ENCODE results near the gene SCUBE3. TPM values are rescaled to one million over a fixed set of nuclear protein-coding genes. Genes with fewer than 3 reads are reported as not detected.

Gene SCUBE3
- total and polyA plus RNA-seq, 9 of the 15 experiments (the other 6 are each of a cell fraction or from before 2014, with no cell fraction given) = 0.01 to 0.11 TPM; not detected in 7

DNA sequence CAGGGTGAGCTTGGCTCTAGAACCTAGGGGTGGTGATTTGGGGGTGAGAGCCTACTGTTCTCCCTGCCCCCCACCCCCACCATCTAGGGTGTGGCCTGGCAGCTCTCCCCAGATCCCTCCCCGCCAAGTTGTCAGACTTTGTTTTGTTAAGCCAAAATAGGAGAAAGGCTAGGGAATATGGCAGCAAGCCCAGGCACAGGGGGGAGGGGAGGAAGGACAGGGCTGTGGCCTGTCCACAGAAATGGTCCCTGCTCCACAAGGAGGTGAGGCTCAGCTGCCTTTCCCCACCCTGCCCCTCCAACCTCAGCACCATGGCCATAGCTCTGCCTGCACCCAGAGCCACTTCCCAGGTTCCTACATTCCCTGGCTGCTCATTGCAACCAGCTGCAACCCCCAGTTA is 17.2 kb downstream of the SCUBE3 start:
- in situ Hi-C loops (cut with MboI) = no loop called here
- TF ChIP-seq NCOA4 (IDR thresholded peaks at IDR 0.05; ENCODE audit: partially characterized antibody) (no peak), ERF (CRISPR knock-in tag; IDR thresholded peaks at IDR 0.05) (no peak), MXI1 (IDR thresholded peaks at IDR 0.05; ENCODE audit: low read depth, low read length) (no peak), ZNF133 (CRISPR knock-in tag; IDR thresholded peaks at IDR 0.05) (no peak), ZNF324 (CRISPR knock-in tag; IDR thresholded peaks at IDR 0.05) (no peak)
- TF ChIP-seq, protein P1, sequence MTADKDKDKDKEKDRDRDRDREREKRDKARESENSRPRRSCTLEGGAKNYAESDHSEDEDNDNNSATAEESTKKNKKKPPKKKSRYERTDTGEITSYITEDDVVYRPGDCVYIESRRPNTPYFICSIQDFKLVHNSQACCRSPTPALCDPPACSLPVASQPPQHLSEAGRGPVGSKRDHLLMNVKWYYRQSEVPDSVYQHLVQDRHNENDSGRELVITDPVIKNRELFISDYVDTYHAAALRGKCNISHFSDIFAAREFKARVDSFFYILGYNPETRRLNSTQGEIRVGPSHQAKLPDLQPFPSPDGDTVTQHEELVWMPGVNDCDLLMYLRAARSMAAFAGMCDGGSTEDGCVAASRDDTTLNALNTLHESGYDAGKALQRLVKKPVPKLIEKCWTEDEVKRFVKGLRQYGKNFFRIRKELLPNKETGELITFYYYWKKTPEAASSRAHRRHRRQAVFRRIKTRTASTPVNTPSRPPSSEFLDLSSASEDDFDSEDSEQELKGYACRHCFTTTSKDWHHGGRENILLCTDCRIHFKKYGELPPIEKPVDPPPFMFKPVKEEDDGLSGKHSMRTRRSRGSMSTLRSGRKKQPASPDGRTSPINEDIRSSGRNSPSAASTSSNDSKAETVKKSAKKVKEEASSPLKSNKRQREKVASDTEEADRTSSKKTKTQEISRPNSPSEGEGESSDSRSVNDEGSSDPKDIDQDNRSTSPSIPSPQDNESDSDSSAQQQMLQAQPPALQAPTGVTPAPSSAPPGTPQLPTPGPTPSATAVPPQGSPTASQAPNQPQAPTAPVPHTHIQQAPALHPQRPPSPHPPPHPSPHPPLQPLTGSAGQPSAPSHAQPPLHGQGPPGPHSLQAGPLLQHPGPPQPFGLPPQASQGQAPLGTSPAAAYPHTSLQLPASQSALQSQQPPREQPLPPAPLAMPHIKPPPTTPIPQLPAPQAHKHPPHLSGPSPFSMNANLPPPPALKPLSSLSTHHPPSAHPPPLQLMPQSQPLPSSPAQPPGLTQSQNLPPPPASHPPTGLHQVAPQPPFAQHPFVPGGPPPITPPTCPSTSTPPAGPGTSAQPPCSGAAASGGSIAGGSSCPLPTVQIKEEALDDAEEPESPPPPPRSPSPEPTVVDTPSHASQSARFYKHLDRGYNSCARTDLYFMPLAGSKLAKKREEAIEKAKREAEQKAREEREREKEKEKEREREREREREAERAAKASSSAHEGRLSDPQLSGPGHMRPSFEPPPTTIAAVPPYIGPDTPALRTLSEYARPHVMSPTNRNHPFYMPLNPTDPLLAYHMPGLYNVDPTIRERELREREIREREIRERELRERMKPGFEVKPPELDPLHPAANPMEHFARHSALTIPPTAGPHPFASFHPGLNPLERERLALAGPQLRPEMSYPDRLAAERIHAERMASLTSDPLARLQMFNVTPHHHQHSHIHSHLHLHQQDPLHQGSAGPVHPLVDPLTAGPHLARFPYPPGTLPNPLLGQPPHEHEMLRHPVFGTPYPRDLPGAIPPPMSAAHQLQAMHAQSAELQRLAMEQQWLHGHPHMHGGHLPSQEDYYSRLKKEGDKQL (CRISPR knock-in tag; IDR thresholded peaks at IDR 0.05; ENCODE audit: borderline replicate concordance) = no peak
- TF ChIP-seq, protein P2, sequence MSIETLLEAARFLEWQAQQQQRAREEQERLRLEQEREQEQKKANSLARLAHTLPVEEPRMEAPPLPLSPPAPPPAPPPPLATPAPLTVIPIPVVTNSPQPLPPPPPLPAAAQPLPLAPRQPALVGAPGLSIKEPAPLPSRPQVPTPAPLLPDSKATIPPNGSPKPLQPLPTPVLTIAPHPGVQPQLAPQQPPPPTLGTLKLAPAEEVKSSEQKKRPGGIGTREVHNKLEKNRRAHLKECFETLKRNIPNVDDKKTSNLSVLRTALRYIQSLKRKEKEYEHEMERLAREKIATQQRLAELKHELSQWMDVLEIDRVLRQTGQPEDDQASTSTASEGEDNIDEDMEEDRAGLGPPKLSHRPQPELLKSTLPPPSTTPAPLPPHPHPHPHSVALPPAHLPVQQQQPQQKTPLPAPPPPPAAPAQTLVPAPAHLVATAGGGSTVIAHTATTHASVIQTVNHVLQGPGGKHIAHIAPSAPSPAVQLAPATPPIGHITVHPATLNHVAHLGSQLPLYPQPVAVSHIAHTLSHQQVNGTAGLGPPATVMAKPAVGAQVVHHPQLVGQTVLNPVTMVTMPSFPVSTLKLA (conservative IDR thresholded peaks at IDR 0.05) = no peak
- TF ChIP-seq, protein P3, sequence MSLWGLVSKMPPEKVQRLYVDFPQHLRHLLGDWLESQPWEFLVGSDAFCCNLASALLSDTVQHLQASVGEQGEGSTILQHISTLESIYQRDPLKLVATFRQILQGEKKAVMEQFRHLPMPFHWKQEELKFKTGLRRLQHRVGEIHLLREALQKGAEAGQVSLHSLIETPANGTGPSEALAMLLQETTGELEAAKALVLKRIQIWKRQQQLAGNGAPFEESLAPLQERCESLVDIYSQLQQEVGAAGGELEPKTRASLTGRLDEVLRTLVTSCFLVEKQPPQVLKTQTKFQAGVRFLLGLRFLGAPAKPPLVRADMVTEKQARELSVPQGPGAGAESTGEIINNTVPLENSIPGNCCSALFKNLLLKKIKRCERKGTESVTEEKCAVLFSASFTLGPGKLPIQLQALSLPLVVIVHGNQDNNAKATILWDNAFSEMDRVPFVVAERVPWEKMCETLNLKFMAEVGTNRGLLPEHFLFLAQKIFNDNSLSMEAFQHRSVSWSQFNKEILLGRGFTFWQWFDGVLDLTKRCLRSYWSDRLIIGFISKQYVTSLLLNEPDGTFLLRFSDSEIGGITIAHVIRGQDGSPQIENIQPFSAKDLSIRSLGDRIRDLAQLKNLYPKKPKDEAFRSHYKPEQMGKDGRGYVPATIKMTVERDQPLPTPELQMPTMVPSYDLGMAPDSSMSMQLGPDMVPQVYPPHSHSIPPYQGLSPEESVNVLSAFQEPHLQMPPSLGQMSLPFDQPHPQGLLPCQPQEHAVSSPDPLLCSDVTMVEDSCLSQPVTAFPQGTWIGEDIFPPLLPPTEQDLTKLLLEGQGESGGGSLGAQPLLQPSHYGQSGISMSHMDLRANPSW (CRISPR knock-in tag; IDR thresholded peaks at IDR 0.05) = no peak
- TF ChIP-seq, protein P4, sequence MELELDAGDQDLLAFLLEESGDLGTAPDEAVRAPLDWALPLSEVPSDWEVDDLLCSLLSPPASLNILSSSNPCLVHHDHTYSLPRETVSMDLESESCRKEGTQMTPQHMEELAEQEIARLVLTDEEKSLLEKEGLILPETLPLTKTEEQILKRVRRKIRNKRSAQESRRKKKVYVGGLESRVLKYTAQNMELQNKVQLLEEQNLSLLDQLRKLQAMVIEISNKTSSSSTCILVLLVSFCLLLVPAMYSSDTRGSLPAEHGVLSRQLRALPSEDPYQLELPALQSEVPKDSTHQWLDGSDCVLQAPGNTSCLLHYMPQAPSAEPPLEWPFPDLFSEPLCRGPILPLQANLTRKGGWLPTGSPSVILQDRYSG (tag; conservative IDR thresholded peaks at IDR 0.05; ENCODE audit: low read depth) = no peak
- TF ChIP-seq, protein P5, sequence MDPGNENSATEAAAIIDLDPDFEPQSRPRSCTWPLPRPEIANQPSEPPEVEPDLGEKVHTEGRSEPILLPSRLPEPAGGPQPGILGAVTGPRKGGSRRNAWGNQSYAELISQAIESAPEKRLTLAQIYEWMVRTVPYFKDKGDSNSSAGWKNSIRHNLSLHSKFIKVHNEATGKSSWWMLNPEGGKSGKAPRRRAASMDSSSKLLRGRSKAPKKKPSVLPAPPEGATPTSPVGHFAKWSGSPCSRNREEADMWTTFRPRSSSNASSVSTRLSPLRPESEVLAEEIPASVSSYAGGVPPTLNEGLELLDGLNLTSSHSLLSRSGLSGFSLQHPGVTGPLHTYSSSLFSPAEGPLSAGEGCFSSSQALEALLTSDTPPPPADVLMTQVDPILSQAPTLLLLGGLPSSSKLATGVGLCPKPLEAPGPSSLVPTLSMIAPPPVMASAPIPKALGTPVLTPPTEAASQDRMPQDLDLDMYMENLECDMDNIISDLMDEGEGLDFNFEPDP (CRISPR knock-in tag; IDR thresholded peaks at IDR 0.05) = no peak

More for the DNA sequence above, 17.2 kb downstream of the SCUBE3 start:
- H3K9ac ChIP-seq (ENCODE audit: insufficient read depth in 1 of 2, low read depth in 2 of 2, low read length in 2 of 2) = no peak overlapping the region
- no peaks in the 10 kb centered on the region; the same call in 1 of the 2 replicates for H4K20me1 ChIP-seq (replicated peaks; ENCODE audit: control insufficient read depth, insufficient read depth, low read length)
- no peaks in the 10 kb centered on the region; the same call in 1 of the 2 replicates for H3K9me3 ChIP-seq (replicated peaks; ENCODE audit: control insufficient read depth, insufficient read depth, low read depth, low read length)
- no peak for FAIRE-seq
- ChIA-PET CTCF (ENCODE audit: low intra/inter-chr PET ratio) (no interaction called here), POLR2A (interaction anchor here (0.6 to 4.3 kb wide), 11 partner anchors 9 to 1033 kb away, joined by 3 to 26 read pairs (median 4); partner anchors contain the start of gene ZNF76)
- 63% methylated on average over 1 of the region's 1 CpG for WGBS (ENCODE audit: insufficient coverage, low coverage, missing lambda C conversion rate)
- H3K27me3 ChIP-seq (ENCODE audit: control insufficient read depth in 2 of 2, insufficient read depth in 2 of 2, low read length in 2 of 2) = no peaks in the 10 kb centered on the region; a peak in 1 of 5 replicates
- H3K4me1 ChIP-seq (replicated peaks in 1 of 2; ENCODE audit: control insufficient read depth in 2 of 2, insufficient read depth in 2 of 2, low read length in 2 of 2) = no peaks in the 10 kb centered on the region
- H2AFZ ChIP-seq (ENCODE audit: low read depth, low read length) = no peak overlapping the region
- intact Hi-C loops (cut with micrococcal nuclease) = no loop called here
- H3K9me1 ChIP-seq (ENCODE audit: control insufficient read depth, insufficient read depth, low read length) = no peaks in the 10 kb centered on the region
- no peak overlapping the region for H3K4me2 ChIP-seq (ENCODE audit: insufficient read depth, low read length)
- DNase-seq (ENCODE audit: extremely low read depth in 1 of 4, low spot score in 3 of 4) = no peak
- H3K36me3 ChIP-seq (ENCODE audit: control insufficient read depth, insufficient read depth, low read length) = no peaks in the 10 kb centered on the region
- no peak overlapping the region for H3K4me3 ChIP-seq
- no TSS peak for BruUV-seq (replicated peaks)
- H3K79me2 ChIP-seq (ENCODE audit: control insufficient read depth, insufficient read depth, low read length) = no peaks in the 10 kb centered on the region
- no peak overlapping the region for H3K27ac ChIP-seq (ENCODE audit: extremely low read depth, low read depth, low read length)
- ATAC-seq = no peak
